Measurements from ENCODE around the gene JUP. TPM values are rescaled to one million over a fixed set of nuclear protein-coding genes. Genes with fewer than 3 reads are reported as not detected.
A peak's percentile ranks its signal among the peaks of the same experiment; 100 is the strongest.

Gene JUP
- total and polyA plus RNA-seq, 8 donors = 31.1 to 93.5 (median 45.2) TPM

DNA sequence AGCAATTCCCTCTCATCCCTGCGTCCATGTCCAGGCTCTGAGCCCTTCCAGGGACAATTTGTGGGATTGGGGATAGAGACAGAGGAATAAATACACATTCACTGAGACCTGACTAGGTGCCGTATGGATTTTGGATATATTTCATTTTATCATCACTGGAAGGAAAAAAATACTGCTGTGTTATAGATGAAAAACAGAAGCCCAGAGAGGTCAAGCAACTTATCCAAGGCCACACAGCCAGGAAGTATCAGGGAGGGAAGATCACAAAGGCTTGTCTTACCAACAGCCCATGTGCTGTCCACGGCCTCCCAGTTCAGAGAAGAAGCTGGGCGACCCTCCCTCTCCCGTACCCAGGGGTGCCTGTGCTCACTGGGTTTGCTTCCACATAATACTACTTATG is 46.0 kb downstream of the JUP start:
- Histone ChIP-seq H3K36me3 (no peaks in the 10 kb centered on the region), H3K4me1 (peaks cover 6 to 8% (median 7%) of the 10 kb centered on the region in 3 donors), H3K27ac (peak overlapping the region in 2 of 4 donors; percentile 54 to 60), H3K9me3 (no peaks in the 10 kb centered on the region), H3K27me3 (peaks cover 0 to 7% (median 2%) of the 10 kb centered on the region in 4 donors), H3K4me3 (no peak overlapping the region)
- FAIRE-seq (no peak), DNase-seq (no peak), ATAC-seq (no peak)
- WGBS, 2 donors = 92 to 94% methylated on average over 5 of the region's 5 CpGs
- intact Hi-C loops (cut with DNase I) = loop anchor here in 1 of 3 donors (5.0 kb wide), 1 partner anchor 62 kb away; no protein-coding TSS in a partner anchor
- TF ChIP-seq CTCF (IDR thresholded peaks at IDR 0.05) = no peak

DNA sequence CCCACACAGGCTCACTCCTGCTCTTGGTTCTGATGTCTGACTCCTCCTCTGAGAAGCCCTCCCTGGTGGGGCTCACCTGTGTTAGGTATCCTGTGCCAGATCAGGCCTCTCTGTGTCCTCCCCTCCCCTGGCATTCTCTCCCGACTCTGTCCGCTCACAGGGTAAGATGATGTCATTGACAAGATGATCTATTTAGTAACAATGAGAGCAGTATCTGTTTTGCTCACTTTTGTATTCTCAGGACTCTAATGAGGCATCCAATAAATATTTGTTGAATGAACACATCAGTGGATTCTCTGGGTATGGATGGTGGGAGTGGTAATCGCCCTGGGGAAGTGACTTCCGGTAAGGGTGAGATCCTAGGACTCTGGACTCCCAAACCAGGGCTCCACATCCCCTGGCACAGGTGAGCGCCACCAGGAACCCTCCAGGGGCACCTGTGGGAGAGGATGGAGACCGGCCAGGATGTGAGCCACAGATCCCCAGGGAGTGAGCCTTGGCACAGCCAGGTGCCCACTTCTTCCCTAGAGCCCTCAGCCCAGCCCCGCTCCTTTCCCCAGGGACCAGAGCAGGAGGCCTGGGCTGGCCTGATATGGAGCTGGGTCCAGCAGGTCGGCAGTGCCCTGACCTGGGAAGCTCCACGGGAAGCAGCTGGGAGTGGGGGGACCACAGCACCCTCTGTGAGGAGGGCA is 46.7 kb downstream of the JUP start:
- FAIRE-seq (no peak), ATAC-seq (peak in 3 of 4 donors; percentile 7 to 31 (median 10)), DNase-seq (peak in 1 of 6 donors; percentile 16)
- H3K27ac ChIP-seq = peak overlapping the region in 2 of 4 donors; percentile 54 to 60
- no peak overlapping the region for H3K4me3 ChIP-seq
- intact Hi-C loops (cut with DNase I) = loop anchor here in 2 of 3 donors (5.0 to 10.0 kb wide), 3 partner anchors 62 to 215 kb away; no protein-coding TSS in a partner anchor
- TF ChIP-seq CTCF (IDR thresholded peaks at IDR 0.05) = no peak
- peaks cover 0 to 12% (median 3%) of the 10 kb centered on the region in 4 donors for H3K27me3 ChIP-seq
- peaks cover 6 to 11% (median 7%) of the 10 kb centered on the region in 3 donors for H3K4me1 ChIP-seq
- H3K9me3 ChIP-seq = no peaks in the 10 kb centered on the region
- WGBS, 2 donors = 57 to 61% methylated on average over 9 of the region's 9 CpGs
- no peaks in the 10 kb centered on the region for H3K36me3 ChIP-seq

DNA sequence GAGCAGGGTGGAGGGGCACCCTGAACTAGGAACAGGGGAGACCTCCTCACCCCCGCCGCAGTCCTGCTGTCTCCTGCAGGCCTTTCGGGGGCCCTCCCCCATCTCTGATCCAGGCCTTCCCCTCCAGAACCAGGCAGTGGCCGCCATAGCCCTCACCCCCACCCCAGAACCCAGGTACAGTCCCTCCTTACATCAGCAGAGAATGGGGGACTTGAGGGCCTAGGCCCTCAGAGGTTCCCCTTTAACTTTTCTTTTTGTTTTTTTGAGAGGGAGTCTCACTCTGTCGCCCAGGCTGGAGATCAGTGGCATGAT is 47.8 kb downstream of the JUP start:
- no peaks in the 10 kb centered on the region for H3K9me3 ChIP-seq
- H3K4me3 ChIP-seq = no peak overlapping the region
- H3K27ac ChIP-seq = peak overlapping the region in 3 of 4 donors; percentile 4 to 60 (median 54)
- FAIRE-seq (no peak), ATAC-seq (no peak), DNase-seq (no peak)
- peaks cover 7 to 13% (median 11%) of the 10 kb centered on the region in 3 donors for H3K4me1 ChIP-seq
- WGBS, 2 donors = 73 to 94% methylated on average over 4 to 5 of the region's 5 CpGs
- intact Hi-C loops (cut with DNase I) = loop anchor here in 2 of 3 donors (10.0 kb wide), 2 partner anchors 66 to 216 kb away; no protein-coding TSS in a partner anchor
- H3K36me3 ChIP-seq = no peaks in the 10 kb centered on the region
- H3K27me3 ChIP-seq = peaks cover 0 to 16% (median 3%) of the 10 kb centered on the region in 4 donors
- no peak for TF ChIP-seq CTCF (IDR thresholded peaks at IDR 0.05)

DNA sequence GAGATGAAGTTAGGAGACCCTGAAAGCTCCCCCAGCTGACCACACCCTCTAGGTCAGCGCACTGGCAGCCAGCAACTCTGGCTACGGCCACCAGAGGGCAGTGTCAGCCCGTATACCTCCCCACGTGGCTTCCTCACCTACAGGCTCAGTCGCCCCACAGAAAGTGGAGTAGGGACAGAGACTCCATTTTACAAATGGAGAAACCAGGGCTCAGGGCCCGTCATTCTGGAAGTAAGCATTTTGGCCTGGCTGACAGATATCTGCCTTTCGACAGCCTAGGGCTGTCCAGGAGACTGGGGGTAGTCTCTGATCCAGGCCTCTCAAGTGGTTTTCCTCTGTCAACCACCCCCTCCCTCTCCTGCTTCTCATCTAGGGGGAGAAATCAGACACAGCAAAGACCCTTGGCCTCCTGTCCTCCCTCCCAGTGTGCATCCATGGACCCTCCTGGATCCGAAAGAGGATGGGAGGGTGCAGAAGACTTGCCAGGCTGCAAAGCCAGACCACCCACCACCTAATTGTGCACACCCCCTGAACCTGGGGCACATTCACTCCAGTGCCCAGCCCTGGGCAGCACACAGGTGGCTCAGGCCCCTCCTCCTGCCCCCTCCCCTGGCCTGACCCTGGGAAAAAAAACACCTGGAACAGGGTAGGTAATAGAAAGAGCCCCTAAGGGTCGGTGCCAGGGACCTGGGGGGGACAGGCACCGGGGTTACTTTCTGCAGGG is 48.3 kb downstream of the JUP start:
- Histone ChIP-seq H3K9me3 (no peaks in the 10 kb centered on the region), H3K27ac (peak overlapping the region in 3 of 4 donors; percentile 4 to 60 (median 54)), H3K4me1 (peaks cover 7 to 13% (median 11%) of the 10 kb centered on the region in 3 donors), H3K4me3 (no peak overlapping the region), H3K27me3 (peaks cover 0 to 19% (median 3%) of the 10 kb centered on the region in 4 donors), H3K36me3 (no peaks in the 10 kb centered on the region)
- TF ChIP-seq CTCF (IDR thresholded peaks at IDR 0.05) = peak; percentile 94 to 99 (median 98)
- intact Hi-C loops (cut with DNase I) = loop anchor here in 2 of 3 donors (10.0 kb wide), 2 partner anchors 67 to 217 kb away; no protein-coding TSS in a partner anchor
- 13% methylated on average over 9 to 10 of the region's 10 CpGs for WGBS, 2 donors
- FAIRE-seq (no peak), DNase-seq (peak; percentile 71 to 95 (median 88)), ATAC-seq (peak; percentile 88 to 94 (median 91))

Measured in pancreas (tissue), 10 donors.